ENCODE measurements around the gene SLC25A46.

DNA sequence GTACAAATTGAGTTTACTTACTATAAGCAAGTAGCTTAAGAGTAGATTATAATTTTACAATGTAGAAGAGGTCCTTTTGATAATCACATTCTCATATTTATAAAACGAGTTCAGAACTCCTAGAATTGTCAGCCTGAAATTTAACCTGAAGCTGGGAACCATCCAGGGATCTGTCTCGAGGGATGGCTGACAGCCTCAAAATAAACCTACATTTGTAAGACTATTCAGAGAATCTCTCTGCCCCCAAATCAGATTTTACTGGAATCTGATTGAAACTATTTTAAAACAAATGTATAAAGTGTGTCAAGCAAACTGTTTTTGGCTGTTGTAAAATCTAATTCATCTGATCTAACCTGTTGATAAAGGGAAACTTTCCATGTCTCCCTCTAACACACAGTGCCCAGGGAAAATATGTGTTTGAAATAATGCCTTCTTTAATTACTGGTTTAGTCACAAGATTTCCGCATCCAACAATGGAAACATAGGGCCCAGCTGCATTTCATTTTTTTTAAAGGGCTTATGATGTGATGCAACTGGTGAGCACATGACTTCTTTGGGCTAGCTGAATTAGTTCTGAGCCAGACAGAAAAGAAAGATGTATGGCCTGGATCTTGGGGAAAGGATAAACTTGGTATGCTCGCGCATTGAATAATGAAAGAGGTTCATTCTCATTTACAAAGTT is 30.3 kb downstream of the SLC25A46 start:
- TF ChIP-seq CTCF (IDR thresholded peaks at IDR 0.05 in 8 of 11, conservative IDR thresholded peaks at IDR 0.05 in 3 of 11) (no peak), POLR2A (IDR thresholded peaks at IDR 0.05) (no peak)
